Measurements from ENCODE around the gene PKLR. TPM values are rescaled to one million over a fixed set of nuclear protein-coding genes. Genes with fewer than 3 reads are reported as not detected.
A peak's percentile ranks its signal among the peaks of the same experiment; 100 is the strongest.

The PKLR gene
- total RNA-seq (2022) (not detected in 2 replicates), Bru-seq, nascent RNA (percentile 6 among the genes with signal in this experiment), BruChase-seq, experiment 1, labeled RNA remaining after a 6-hour chase (percentile 15 among the genes with signal in this experiment), BruChase-seq, experiment 2, labeled RNA remaining after a 2-hour chase (percentile 12 among the genes with signal in this experiment)
- long read RNA-seq, result 0 reads

DNA sequence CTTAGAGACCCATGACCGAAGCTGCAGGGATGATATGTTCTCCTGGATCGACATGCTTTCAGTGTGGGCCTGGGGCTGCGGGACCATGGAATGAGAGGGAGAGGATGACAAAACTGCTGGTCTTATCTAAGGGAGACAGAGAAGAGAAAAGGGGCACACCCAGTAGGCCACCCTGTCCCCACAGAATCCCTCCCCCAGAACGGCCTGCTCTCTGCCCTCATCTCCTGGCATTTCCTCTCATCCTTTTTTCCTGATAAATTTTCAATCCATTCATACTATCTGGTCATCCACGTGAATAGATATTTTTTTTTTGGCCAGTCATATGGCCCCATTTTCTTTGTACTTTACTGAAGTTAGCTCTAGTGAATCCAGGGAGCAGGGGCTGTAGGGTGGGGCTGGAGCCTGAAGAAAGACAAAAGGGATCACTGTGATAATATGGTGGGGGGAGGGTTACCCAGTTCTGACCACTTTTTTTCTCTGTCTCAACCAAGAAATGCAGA, at the start of gene PKLR:
PKLR (minus strand) TSS at position 97 of the 500 bp plus-strand sequence; CDS start at position 54, 43 bp downstream.
- no peak within 1 kb of the TSS for H3K27ac Mint-ChIP-seq (ENCODE audit: unreplicated experiment)
- DNase-seq, result no peak
- H3K9me3 Mint-ChIP-seq (ENCODE audit: low read depth, unreplicated experiment), result no peaks in the 10 kb centered on the region
- intact Hi-C loops (cut with micrococcal nuclease; ENCODE audit: unreplicated experiment), result no loop called here
- H3K4me3 Mint-ChIP-seq (ENCODE audit: low read depth, unreplicated experiment), result no peak within 1 kb of the TSS
- peaks cover 25% of the 10 kb centered on the region for H3K4me1 Mint-ChIP-seq (ENCODE audit: low read depth, unreplicated experiment)
- BruUV-seq (replicated peaks), result no TSS peak
- peaks cover 19% of the 10 kb centered on the region for H3K27me3 Mint-ChIP-seq (ENCODE audit: unreplicated experiment)
- TF ChIP-seq, protein P1, sequence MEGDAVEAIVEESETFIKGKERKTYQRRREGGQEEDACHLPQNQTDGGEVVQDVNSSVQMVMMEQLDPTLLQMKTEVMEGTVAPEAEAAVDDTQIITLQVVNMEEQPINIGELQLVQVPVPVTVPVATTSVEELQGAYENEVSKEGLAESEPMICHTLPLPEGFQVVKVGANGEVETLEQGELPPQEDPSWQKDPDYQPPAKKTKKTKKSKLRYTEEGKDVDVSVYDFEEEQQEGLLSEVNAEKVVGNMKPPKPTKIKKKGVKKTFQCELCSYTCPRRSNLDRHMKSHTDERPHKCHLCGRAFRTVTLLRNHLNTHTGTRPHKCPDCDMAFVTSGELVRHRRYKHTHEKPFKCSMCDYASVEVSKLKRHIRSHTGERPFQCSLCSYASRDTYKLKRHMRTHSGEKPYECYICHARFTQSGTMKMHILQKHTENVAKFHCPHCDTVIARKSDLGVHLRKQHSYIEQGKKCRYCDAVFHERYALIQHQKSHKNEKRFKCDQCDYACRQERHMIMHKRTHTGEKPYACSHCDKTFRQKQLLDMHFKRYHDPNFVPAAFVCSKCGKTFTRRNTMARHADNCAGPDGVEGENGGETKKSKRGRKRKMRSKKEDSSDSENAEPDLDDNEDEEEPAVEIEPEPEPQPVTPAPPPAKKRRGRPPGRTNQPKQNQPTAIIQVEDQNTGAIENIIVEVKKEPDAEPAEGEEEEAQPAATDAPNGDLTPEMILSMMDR (IDR thresholded peaks at IDR 0.05; ENCODE audit: unreplicated experiment), result no peak
- H3K36me3 Mint-ChIP-seq (ENCODE audit: insufficient read depth, unreplicated experiment), result no peaks in the 10 kb centered on the region
- CTCF ChIA-PET, result interaction anchor here (0.6 kb wide), 1 partner anchor 82 kb away, joined by 3 read pairs; no protein-coding TSS in a partner anchor

DNA sequence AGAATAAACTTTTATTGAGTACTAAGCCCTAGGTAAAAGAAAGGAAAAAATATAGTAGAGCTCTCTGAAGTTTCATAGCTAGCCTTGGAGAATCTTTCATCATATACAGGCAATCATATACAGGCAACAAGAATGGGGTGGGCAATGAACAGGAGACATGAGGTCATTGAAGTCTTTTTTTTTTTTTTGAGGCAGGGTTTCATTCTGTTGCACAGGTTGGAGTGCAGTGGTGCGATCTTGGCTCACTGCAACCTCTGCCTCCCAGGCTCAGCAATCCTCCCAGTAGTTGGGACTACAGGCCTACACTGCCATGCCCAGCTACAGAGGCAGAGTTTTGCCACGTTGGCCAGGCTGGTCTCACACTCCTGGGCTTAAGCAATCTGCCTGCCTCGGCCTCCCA, 41.6 kb upstream of the PKLR start:
- Mint-ChIP-seq H3K36me3 (ENCODE audit: insufficient read depth, unreplicated experiment) (peaks cover 44% of the 10 kb centered on the region), H3K4me3 (ENCODE audit: low read depth, unreplicated experiment) (no peak overlapping the region), H3K27ac (ENCODE audit: unreplicated experiment) (no peak overlapping the region), H3K9me3 (ENCODE audit: low read depth, unreplicated experiment) (no peaks in the 10 kb centered on the region), H3K4me1 (ENCODE audit: low read depth, unreplicated experiment) (no peaks in the 10 kb centered on the region), H3K27me3 (ENCODE audit: unreplicated experiment) (no peaks in the 10 kb centered on the region)
- TF ChIP-seq, protein P1 (IDR thresholded peaks at IDR 0.05; ENCODE audit: unreplicated experiment), result no peak
- DNase-seq, result no peak
- no TSS peak for BruUV-seq (replicated peaks)
- CTCF ChIA-PET, result interaction anchor here (0.8 kb wide), 1 partner anchor 19 kb away, joined by 3 read pairs; no protein-coding TSS in a partner anchor
- intact Hi-C loops (cut with micrococcal nuclease; ENCODE audit: unreplicated experiment), result no loop called here

DNA sequence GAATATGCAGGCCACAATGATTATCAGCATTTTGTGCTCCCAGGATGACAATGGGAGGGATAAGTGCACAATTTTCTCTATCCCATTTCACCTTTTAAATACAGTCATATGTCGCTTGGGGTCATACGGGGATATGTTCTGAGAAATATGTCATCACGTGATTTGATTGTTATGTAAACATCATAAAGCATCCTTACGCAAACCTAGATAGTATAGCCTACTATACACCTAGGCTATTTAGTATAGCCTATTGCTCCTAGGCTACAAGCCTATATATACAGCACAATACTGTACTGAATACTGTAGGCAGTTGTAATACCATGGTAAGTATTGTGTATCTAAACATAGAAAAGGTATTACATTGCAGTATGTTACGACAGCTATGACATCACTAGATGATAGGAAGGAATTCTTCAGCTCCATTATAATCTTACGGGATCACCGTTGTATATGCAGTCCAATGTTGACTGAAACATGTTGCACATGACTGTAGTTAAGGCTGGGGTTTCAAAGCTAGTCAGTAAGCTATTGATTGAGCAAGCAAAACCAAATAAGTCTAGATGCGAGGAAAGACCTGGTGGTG, 38.4 kb upstream of the PKLR start:
- TF ChIP-seq, protein P1 (IDR thresholded peaks at IDR 0.05; ENCODE audit: unreplicated experiment), result no peak
- CTCF ChIA-PET, result interaction anchor here (0.7 kb wide), 1 partner anchor 8 kb away, joined by 7 read pairs; no protein-coding TSS in a partner anchor
- H3K36me3 Mint-ChIP-seq (ENCODE audit: insufficient read depth, unreplicated experiment), result peaks cover 52% of the 10 kb centered on the region

DNA sequence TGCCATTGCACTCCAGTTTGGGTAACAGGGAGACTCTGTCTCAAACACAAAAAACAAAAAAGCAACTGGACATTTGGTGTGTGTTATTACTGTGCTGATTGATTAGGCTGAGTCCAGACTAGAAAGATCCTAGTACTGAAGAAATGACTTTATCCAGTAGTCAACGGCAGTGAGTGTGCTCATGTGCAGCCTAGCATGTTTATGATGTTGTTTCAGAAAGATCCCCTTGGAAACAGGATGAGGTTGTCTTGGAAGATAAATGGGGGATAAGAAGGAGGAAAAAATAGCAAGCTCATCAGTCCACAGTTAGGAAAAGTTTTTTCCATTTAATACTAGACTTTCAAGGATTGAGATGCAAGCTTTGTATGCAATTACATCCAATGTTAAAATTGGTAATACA, 33.7 kb upstream of the PKLR start:
- H3K27me3 Mint-ChIP-seq (ENCODE audit: unreplicated experiment), result no peaks in the 10 kb centered on the region
- intact Hi-C loops (cut with micrococcal nuclease; ENCODE audit: unreplicated experiment), result no loop called here
- BruUV-seq (replicated peaks), result no TSS peak
- no peak for DNase-seq
- TF ChIP-seq, protein P1 (IDR thresholded peaks at IDR 0.05; ENCODE audit: unreplicated experiment), result no peak
- no peak overlapping the region for H3K4me3 Mint-ChIP-seq (ENCODE audit: low read depth, unreplicated experiment)
- no peak overlapping the region for H3K27ac Mint-ChIP-seq (ENCODE audit: unreplicated experiment)
- no peaks in the 10 kb centered on the region for H3K9me3 Mint-ChIP-seq (ENCODE audit: low read depth, unreplicated experiment)
- no peaks in the 10 kb centered on the region for H3K4me1 Mint-ChIP-seq (ENCODE audit: low read depth, unreplicated experiment)
- CTCF ChIA-PET, result no interaction called here
- H3K36me3 Mint-ChIP-seq (ENCODE audit: insufficient read depth, unreplicated experiment), result peaks cover 52% of the 10 kb centered on the region

More for the DNA sequence above, 38.4 kb upstream of the PKLR start:
- H3K9me3 Mint-ChIP-seq (ENCODE audit: low read depth, unreplicated experiment), result no peaks in the 10 kb centered on the region
- no peaks in the 10 kb centered on the region for H3K4me1 Mint-ChIP-seq (ENCODE audit: low read depth, unreplicated experiment)
- H3K4me3 Mint-ChIP-seq (ENCODE audit: low read depth, unreplicated experiment), result no peak overlapping the region
- H3K27ac Mint-ChIP-seq (ENCODE audit: unreplicated experiment), result no peak overlapping the region
- intact Hi-C loops (cut with micrococcal nuclease; ENCODE audit: unreplicated experiment), result no loop called here
- BruUV-seq (replicated peaks), result no TSS peak
- no peaks in the 10 kb centered on the region for H3K27me3 Mint-ChIP-seq (ENCODE audit: unreplicated experiment)
- no peak for DNase-seq
